SW 1271 (cell line): Measurements from ENCODE around the gene GPC1.

Experiments
- DNase-seq, 2 experiments: peaks; one replicate each; lab custom pipeline; 2025; lab: John Stamatoyannopoulos, UW

GPC1 gene

GRCh38 chr2:240412211-240412861 is 23.1 kb upstream of the GPC1 start:
- no peak for DNase-seq

GRCh38 chr2:240412975-240413812 is 22.3 kb upstream of the GPC1 start:
- no peak for DNase-seq

GRCh38 chr2:240413813-240414429 is 21.5 kb upstream of the GPC1 start:
- no peak for DNase-seq

GRCh38 chr2:240416821-240417220 is 18.6 kb upstream of the GPC1 start:
- DNase-seq, result no peak

- DNase-seq, result no peak
These were observed 17.2 kb upstream of the GPC1 start for GRCh38 chr2:240418311-240418710.

GRCh38 chr2:240419271-240419670 is 16.2 kb upstream of the GPC1 start:
- DNase-seq, result no peak

GRCh38 chr2:240419723-240420122 is 15.7 kb upstream of the GPC1 start:
- DNase-seq, result no peak

- no peak for DNase-seq
These were observed 15.0 kb upstream of the GPC1 start for GRCh38 chr2:240420206-240421104.

GRCh38 chr2:240421381-240421780 is 14.1 kb upstream of the GPC1 start:
- no peak for DNase-seq

GRCh38 chr2:240422658-240423329 is 12.7 kb upstream of the GPC1 start:
- no peak for DNase-seq

- DNase-seq, result no peak
These were observed 11.7 kb upstream of the GPC1 start for GRCh38 chr2:240423788-240424191.

- no peak for DNase-seq
These were observed 10.9 kb upstream of the GPC1 start for GRCh38 chr2:240424341-240425235.

GRCh38 chr2:240425236-240425615 is 10.2 kb upstream of the GPC1 start:
- DNase-seq, result no peak

GRCh38 chr2:240425697-240426096 is 9.8 kb upstream of the GPC1 start:
- no peak for DNase-seq

- DNase-seq, result no peak
These were observed 8.4 kb upstream of the GPC1 start for GRCh38 chr2:240426845-240427721.

- DNase-seq, result no peak
These were observed 7.7 kb upstream of the GPC1 start for GRCh38 chr2:240427729-240428128.

- DNase-seq, result no peak
These were observed 7.2 kb upstream of the GPC1 start for GRCh38 chr2:240428245-240428644.

- DNase-seq, result no peak
These were observed 6.1 kb upstream of the GPC1 start for GRCh38 chr2:240429341-240429871.

- no peak for DNase-seq
These were observed 5.5 kb upstream of the GPC1 start for GRCh38 chr2:240429872-240430491.
